Mesothelial cell of epicardium (in vitro differentiated cells): ENCODE data around the gene TCTA. TPM values are rescaled to one million over a fixed set of nuclear protein-coding genes. Genes with fewer than 3 reads are reported as not detected.
A peak's percentile ranks its signal among the peaks of the same experiment; 100 is the strongest.
"Not testable (repeated sequence)": the region's sequence is repeated elsewhere in the genome, so short reads cannot be mapped to it uniquely, and the experiment has no call there.

ENCODE experiments used
- DNase-seq, 2 experiments: peaks; one replicate each; pipeline ENCODE4 v3.0.0; 2021; ENCODE audit warnings: low spot score in 2 of 2; ENCODE audit not compliant: unreplicated experiment in 2 of 2
- H3K27ac Mint-ChIP-seq: 2 replicates; pipeline ENCODE4 v1.8.0; 2021; ENCODE audit warnings: mixed read lengths
- H3K27me3 Mint-ChIP-seq: 2 replicates; pipeline ENCODE4 v1.8.0; 2021; ENCODE audit warnings: low read depth, mixed read lengths
- H3K36me3 Mint-ChIP-seq: 2 replicates; pipeline ENCODE4 v1.8.0; 2021; ENCODE audit warnings: mixed read lengths
- H3K4me1 Mint-ChIP-seq: 2 replicates; pipeline ENCODE4 v1.8.0; 2021; ENCODE audit warnings: mixed read lengths
- H3K4me3 Mint-ChIP-seq: 2 replicates; pipeline ENCODE4 v1.8.0; 2021; ENCODE audit warnings: mild to moderate bottlenecking, moderate library complexity, mixed read lengths
- H3K9me3 Mint-ChIP-seq: 2 replicates; pipeline ENCODE4 v1.8.0; 2021; ENCODE audit warnings: mixed read lengths
- total RNA-seq: library from RNA; stranded (reverse); gene quantifications from 3 replicates; pipeline ENCODE4 v1.2.1, GENCODE V29; 2021
- TF ChIP-seq, protein P1 (sequence below): fragments of 200-600 bp; sonication (generic); IDR thresholded peaks from one replicate; pipeline ENCODE4 v1.5.0; 2021; ENCODE audit warnings: antibody characterized with exemption; ENCODE audit not compliant: unreplicated experiment

Gene TCTA
- total RNA-seq, 1 donor from 2014 or later: 15.8 TPM

DNA sequence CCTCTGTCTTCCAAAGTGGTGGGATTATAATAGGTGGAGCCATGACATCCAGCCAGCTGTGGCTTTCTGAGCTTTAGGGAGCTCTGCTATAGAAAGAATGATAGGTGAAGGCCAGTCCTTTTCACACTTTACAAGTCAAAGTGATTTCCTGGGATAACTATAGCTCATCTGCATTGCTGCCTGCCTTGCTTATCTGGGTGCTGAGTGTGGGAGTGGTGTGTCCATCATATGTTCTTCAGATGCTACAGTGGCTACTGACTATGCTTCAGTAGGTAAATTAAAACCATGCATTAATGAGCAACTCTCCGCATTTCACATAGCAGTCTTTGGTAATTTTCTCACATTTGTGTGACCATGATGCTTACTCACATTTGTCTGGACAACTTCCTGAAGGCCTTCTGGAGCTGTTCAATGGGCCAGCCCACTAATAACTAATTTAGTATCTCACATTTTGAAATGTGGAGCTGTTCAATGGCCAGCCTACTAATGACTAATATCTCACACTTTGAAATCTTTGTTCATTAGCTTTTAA, 23.9 kb upstream of the TCTA start:
- H3K36me3 Mint-ChIP-seq: peaks cover 11% of the 10 kb centered on the region
- H3K4me3 Mint-ChIP-seq: no peak overlapping the region
- H3K27me3 Mint-ChIP-seq: no peaks in the 10 kb centered on the region
- TF ChIP-seq, protein P1, sequence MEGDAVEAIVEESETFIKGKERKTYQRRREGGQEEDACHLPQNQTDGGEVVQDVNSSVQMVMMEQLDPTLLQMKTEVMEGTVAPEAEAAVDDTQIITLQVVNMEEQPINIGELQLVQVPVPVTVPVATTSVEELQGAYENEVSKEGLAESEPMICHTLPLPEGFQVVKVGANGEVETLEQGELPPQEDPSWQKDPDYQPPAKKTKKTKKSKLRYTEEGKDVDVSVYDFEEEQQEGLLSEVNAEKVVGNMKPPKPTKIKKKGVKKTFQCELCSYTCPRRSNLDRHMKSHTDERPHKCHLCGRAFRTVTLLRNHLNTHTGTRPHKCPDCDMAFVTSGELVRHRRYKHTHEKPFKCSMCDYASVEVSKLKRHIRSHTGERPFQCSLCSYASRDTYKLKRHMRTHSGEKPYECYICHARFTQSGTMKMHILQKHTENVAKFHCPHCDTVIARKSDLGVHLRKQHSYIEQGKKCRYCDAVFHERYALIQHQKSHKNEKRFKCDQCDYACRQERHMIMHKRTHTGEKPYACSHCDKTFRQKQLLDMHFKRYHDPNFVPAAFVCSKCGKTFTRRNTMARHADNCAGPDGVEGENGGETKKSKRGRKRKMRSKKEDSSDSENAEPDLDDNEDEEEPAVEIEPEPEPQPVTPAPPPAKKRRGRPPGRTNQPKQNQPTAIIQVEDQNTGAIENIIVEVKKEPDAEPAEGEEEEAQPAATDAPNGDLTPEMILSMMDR: no peak
- H3K4me1 Mint-ChIP-seq: peaks cover 7% of the 10 kb centered on the region
- no peaks in the 10 kb centered on the region for H3K9me3 Mint-ChIP-seq
- no peak overlapping the region for H3K27ac Mint-ChIP-seq
- DNase-seq: no peak

DNA sequence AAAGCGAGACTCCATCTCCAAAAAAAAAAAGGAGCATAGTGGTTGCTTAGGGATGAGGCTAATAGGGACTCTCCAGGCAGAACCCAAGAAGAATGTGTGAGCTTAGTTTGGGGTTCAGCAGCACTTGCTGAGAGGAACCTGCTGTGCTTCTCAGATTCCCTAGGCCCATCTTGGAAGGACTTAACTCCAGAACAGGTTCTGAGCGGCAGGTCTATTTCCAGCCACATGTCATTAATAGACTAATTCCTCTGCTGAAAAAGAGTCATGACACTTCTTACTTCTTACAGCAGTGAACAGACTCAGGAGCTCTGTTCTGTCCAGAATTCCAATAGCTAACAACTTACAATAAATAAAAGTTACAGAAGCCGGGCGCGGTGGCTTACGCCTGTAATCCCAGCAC, 22.9 kb upstream of the TCTA start:
- TF ChIP-seq, protein P1: no peak
- Mint-ChIP-seq H3K4me3 (no peak overlapping the region), H3K9me3 (no peaks in the 10 kb centered on the region), H3K27me3 (no peaks in the 10 kb centered on the region), H3K36me3 (peaks cover 10% of the 10 kb centered on the region), H3K27ac (no peak overlapping the region), H3K4me1 (peaks cover 7% of the 10 kb centered on the region)
- DNase-seq: no peak

DNA sequence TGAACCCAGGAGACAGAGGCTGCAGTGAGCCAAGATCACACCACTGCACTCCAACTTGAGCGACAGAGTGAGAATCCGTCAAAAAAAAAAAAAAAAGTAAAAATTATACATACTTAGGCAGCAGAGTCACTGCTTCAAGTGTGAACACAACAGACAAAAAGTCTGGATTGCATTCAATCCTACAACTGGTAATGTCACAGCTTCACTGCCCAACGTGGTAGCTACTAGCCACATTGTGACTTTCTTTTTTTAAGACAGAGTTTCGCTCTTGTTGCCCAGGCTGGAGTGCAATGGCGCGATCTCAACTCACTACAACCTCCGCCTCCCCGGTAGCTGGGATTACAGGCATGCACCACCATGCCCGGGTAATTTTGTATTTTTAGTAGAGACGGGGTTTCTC, 20.9 kb upstream of the TCTA start:
- peaks cover 21% of the 10 kb centered on the region for H3K36me3 Mint-ChIP-seq
- H3K27ac Mint-ChIP-seq, H3K27me3 Mint-ChIP-seq, H3K4me3 Mint-ChIP-seq, H3K9me3 Mint-ChIP-seq, DNase-seq, H3K4me1 Mint-ChIP-seq: not testable (repeated sequence)

DNA sequence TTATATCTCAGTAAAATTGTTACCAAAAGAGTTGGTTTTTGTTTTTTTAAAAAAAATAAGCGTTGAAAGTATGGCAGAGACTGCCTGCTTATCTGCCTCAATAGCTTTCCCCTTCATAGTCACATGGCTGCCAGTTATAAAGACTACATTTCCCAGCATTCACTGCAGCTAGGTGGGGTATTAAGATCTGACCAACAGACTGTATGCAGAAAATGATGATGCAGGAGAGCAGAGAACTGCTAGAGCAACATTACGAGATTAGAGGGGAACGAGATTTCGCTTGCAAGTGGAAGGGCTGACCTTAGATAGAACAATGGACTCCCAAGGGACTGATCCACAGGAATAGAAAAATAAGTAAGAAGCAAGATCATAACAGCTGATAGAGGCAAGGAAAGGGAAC, 14.8 kb upstream of the TCTA start:
- Mint-ChIP-seq H3K27ac (peak overlapping the region; percentile 23), H3K36me3 (peaks cover 15% of the 10 kb centered on the region), H3K4me3 (no peak overlapping the region), H3K4me1 (peaks cover 10% of the 10 kb centered on the region), H3K9me3 (no peaks in the 10 kb centered on the region), H3K27me3 (no peaks in the 10 kb centered on the region)
- TF ChIP-seq, protein P1: no peak
- no peak for DNase-seq

DNA sequence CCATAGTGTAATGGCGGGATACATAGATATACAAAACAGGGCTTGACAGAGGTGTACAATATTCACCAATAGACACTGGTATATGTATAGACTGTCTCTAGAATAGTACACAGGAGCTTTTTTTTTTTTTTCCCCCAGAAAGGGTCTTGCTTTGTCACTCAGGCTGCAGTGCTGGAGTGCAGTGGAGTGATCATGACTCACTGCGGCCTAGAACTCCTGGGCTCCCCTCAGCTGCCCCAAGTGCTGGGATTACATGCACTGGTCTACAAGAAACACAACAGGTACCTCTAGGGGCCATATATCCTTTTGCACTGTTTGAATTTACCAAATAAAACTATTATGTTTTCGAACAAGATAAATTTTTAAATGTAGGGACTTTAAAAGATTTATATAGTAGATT, 12.8 kb upstream of the TCTA start:
- Mint-ChIP-seq H3K36me3 (peaks cover 17% of the 10 kb centered on the region), H3K9me3 (no peaks in the 10 kb centered on the region), H3K27me3 (no peaks in the 10 kb centered on the region), H3K4me3 (no peak overlapping the region), H3K27ac (no peak overlapping the region), H3K4me1 (peaks cover 10% of the 10 kb centered on the region)
- TF ChIP-seq, protein P1: no peak
- DNase-seq: no peak

DNA sequence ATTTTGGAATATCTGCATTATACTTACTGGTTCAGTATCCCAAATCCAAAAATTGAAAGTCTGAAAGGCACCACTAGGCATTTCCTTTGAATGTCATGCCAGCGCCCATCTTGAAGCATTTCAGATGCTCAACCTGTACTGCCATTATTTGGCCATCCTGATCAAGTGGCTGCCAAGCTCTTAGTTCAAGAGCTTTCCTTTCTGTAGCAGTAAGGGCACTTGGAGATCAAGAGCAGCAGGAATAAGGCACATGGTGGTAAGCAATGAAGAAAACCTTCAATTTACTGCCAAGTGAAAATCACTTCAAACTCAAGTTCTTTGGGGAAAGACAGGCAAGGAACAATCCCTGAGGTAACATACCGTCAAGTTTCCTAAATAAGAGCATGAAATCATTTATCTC, 10.5 kb upstream of the TCTA start:
- H3K9me3 Mint-ChIP-seq: no peaks in the 10 kb centered on the region
- no peak overlapping the region for H3K4me3 Mint-ChIP-seq
- H3K36me3 Mint-ChIP-seq: peaks cover 8% of the 10 kb centered on the region
- no peak for DNase-seq
- no peaks in the 10 kb centered on the region for H3K27me3 Mint-ChIP-seq
- H3K4me1 Mint-ChIP-seq: peaks cover 13% of the 10 kb centered on the region
- TF ChIP-seq, protein P1: no peak
- no peak overlapping the region for H3K27ac Mint-ChIP-seq
